ENCODE measurements around the gene DNLZ.

The DNLZ gene

GRCh38 chr9:136355616-136356557 lies 7.7 kb downstream of the DNLZ start:
- Histone ChIP-seq H3K27ac (ENCODE audit: low read depth, low read length) (no peak overlapping the region), H3K9ac (ENCODE audit: low read length) (no peak overlapping the region), H3K9me3 (ENCODE audit: insufficient read depth, low read length) (no peaks in the 10 kb centered on the region), H3F3A (ENCODE audit: insufficient read depth) (no peaks in the 10 kb centered on the region), H4K20me1 (ENCODE audit: low read depth, low read length) (no peaks in the 10 kb centered on the region), H3K27me3 (ENCODE audit: low read length) (no peaks in the 10 kb centered on the region), H3K4me2 (ENCODE audit: low read depth, low read length, poor library complexity, severe bottlenecking) (no peak overlapping the region), H3K36me3 (ENCODE audit: low read length) (no peaks in the 10 kb centered on the region), H3K9me2 (replicated peaks; ENCODE audit: insufficient read depth, low read length) (no peaks in the 10 kb centered on the region), H3K79me2 (ENCODE audit: insufficient read depth, low read length) (no peaks in the 10 kb centered on the region), H2AFZ (ENCODE audit: low read depth, low read length, severe bottlenecking) (no peak overlapping the region), H3K4me3 (ENCODE audit: insufficient read depth, low read length, poor library complexity, severe bottlenecking) (no peak overlapping the region)
- no peak for TF ChIP-seq CTCF (IDR thresholded peaks at IDR 0.05; ENCODE audit: insufficient read depth, low read length, poor library complexity, severe bottlenecking)
- TF ChIP-seq EZH2phosphoT487 (conservative IDR thresholded peaks at IDR 0.05; ENCODE audit: low read length), result no peak

- Histone ChIP-seq H2AFZ (ENCODE audit: low read depth, low read length, severe bottlenecking) (no peak overlapping the region), H3F3A (ENCODE audit: insufficient read depth) (no peaks in the 10 kb centered on the region), H3K36me3 (ENCODE audit: low read length) (no peaks in the 10 kb centered on the region), H3K4me3 (ENCODE audit: insufficient read depth, low read length, poor library complexity, severe bottlenecking) (no peak overlapping the region), H4K20me1 (ENCODE audit: low read depth, low read length) (no peaks in the 10 kb centered on the region), H3K79me2 (ENCODE audit: insufficient read depth, low read length) (no peaks in the 10 kb centered on the region), H3K9me3 (ENCODE audit: insufficient read depth, low read length) (no peaks in the 10 kb centered on the region), H3K27ac (ENCODE audit: low read depth, low read length) (no peak overlapping the region), H3K4me2 (ENCODE audit: low read depth, low read length, poor library complexity, severe bottlenecking) (no peak overlapping the region), H3K27me3 (ENCODE audit: low read length) (no peaks in the 10 kb centered on the region), H3K9ac (ENCODE audit: low read length) (no peak overlapping the region), H3K9me2 (replicated peaks; ENCODE audit: insufficient read depth, low read length) (no peaks in the 10 kb centered on the region)
- TF ChIP-seq CTCF (IDR thresholded peaks at IDR 0.05; ENCODE audit: insufficient read depth, low read length, poor library complexity, severe bottlenecking) (no peak), EZH2phosphoT487 (conservative IDR thresholded peaks at IDR 0.05; ENCODE audit: low read length) (no peak)
Observed at GRCh38 chr9:136354592-136355085, 8.9 kb downstream of the DNLZ start.

DNA sequence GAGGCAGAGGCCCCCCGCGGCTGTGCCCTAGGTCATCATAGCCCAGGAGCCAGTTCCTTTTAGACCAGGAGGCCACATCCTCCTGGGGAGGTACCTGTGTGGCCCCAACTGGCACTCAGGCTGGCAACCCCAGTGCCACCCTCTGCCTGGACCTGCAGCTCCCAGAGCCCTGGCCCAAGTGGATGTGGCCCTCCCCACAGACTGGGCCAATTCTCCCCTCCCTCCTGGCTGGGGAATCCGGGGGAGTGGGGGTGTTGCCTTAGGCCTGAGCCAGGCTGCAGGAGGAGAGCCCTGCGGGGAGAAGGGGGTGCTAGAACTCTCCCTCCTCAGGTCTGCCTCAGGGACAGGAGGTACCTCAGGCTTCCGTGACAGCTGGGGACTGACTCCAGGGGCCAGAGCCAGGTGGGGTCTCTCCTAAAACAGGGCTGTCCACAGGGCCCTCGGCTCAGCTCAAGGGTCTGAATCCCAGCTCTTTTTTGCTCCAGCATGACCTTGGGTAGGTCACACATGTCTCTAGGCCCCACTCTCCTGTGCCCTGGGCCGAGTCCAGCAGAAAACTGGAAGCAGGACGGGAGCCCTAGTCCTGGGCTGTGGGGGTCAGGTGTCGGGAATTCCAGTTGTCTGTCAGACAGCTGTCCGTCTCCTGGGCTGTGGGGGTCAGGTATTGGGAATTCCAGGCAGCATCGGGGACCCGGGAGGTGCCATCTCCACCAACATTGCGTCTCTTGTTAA lies 9.6 kb downstream of the DNLZ start:
- H3K9me2 ChIP-seq (replicated peaks; ENCODE audit: insufficient read depth, low read length), result no peaks in the 10 kb centered on the region
- H3K79me2 ChIP-seq (ENCODE audit: insufficient read depth, low read length), result no peaks in the 10 kb centered on the region
- H3K36me3 ChIP-seq (ENCODE audit: low read length), result no peaks in the 10 kb centered on the region
- H3K27ac ChIP-seq (ENCODE audit: low read depth, low read length), result no peak overlapping the region
- H3K4me3 ChIP-seq (ENCODE audit: insufficient read depth, low read length, poor library complexity, severe bottlenecking), result no peak overlapping the region
- H3K9me3 ChIP-seq (ENCODE audit: insufficient read depth, low read length), result no peaks in the 10 kb centered on the region
- H4K20me1 ChIP-seq (ENCODE audit: low read depth, low read length), result no peaks in the 10 kb centered on the region
- H3F3A ChIP-seq (ENCODE audit: insufficient read depth), result no peaks in the 10 kb centered on the region
- no peaks in the 10 kb centered on the region for H3K27me3 ChIP-seq (ENCODE audit: low read length)
- TF ChIP-seq CTCF (IDR thresholded peaks at IDR 0.05; ENCODE audit: insufficient read depth, low read length, poor library complexity, severe bottlenecking) (no peak), EZH2phosphoT487 (conservative IDR thresholded peaks at IDR 0.05; ENCODE audit: low read length) (no peak)
- no peak overlapping the region for H2AFZ ChIP-seq (ENCODE audit: low read depth, low read length, severe bottlenecking)
- H3K4me2 ChIP-seq (ENCODE audit: low read depth, low read length, poor library complexity, severe bottlenecking), result no peak overlapping the region
- H3K9ac ChIP-seq (ENCODE audit: low read length), result no peak overlapping the region
